Endodermal cell (in vitro differentiated cells): ENCODE data around the gene FAM81A. TPM values are rescaled to one million over a fixed set of nuclear protein-coding genes. Genes with fewer than 3 reads are reported as not detected.

Experiments
- DNase-seq: peaks from one replicate; pipeline ENCODE4 v3.0.0-alpha.2; 2017
- H3K27ac ChIP-seq: 2 replicates; pipeline ENCODE4 v1.5.1; 2013; ENCODE audit warnings: mild to moderate bottlenecking, low read depth, low read length, moderate library complexity
- H3K27me3 ChIP-seq: 2 replicates; pipeline ENCODE4 v1.6.1; 2013; ENCODE audit warnings: mild to moderate bottlenecking, low read length, moderate library complexity; ENCODE audit not compliant: insufficient read depth, control insufficient read depth, poor library complexity, severe bottlenecking
- H3K36me3 ChIP-seq: 2 replicates; pipeline ENCODE4 v1.7.0; 2013; ENCODE audit warnings: mild to moderate bottlenecking, low read length, moderate library complexity; ENCODE audit not compliant: control insufficient read depth, insufficient read depth
- H3K4me1 ChIP-seq: one replicate; pipeline ENCODE4 v1.7.0; 2013; ENCODE audit warnings: low read length; ENCODE audit not compliant: control insufficient read depth, insufficient read depth
- H3K4me3 ChIP-seq: 2 replicates; pipeline ENCODE4 v1.5.1; 2013; ENCODE audit warnings: mild to moderate bottlenecking, low read length, moderate library complexity
- H3K9ac ChIP-seq: 2 replicates; pipeline ENCODE4 v1.6.1; 2013; ENCODE audit warnings: mild to moderate bottlenecking, low read length, moderate library complexity; ENCODE audit not compliant: poor library complexity, severe bottlenecking; ENCODE audit errors: extremely low read depth
- H3K9me3 ChIP-seq: 2 replicates; pipeline ENCODE4 v1.6.1; 2013; ENCODE audit warnings: mild to moderate bottlenecking, low read length, moderate library complexity; ENCODE audit not compliant: control insufficient read depth
- H3K27ac Mint-ChIP-seq: 2 replicates; pipeline ENCODE4 v1.8.0; 2020; ENCODE audit warnings: mixed read lengths
- H3K27me3 Mint-ChIP-seq: 2 replicates; pipeline ENCODE4 v1.8.0; 2021; ENCODE audit warnings: mild to moderate bottlenecking, mixed read lengths; ENCODE audit not compliant: insufficient read depth
- H3K36me3 Mint-ChIP-seq: 2 replicates; pipeline ENCODE4 v1.8.0; 2020; ENCODE audit warnings: low read depth, mixed read lengths
- H3K4me1 Mint-ChIP-seq: 2 replicates; pipeline ENCODE4 v1.8.0; 2020; ENCODE audit warnings: mixed read lengths
- H3K4me3 Mint-ChIP-seq: 2 replicates; pipeline ENCODE4 v1.8.0; 2020; ENCODE audit warnings: mild to moderate bottlenecking, moderate library complexity, mixed read lengths
- H3K9me3 Mint-ChIP-seq: 2 replicates; pipeline ENCODE4 v1.8.0; 2020; ENCODE audit warnings: mild to moderate bottlenecking, mixed read lengths
- WGBS, 2 experiments: methylation state at CpG; one replicate each; pipeline versions ENCODE4 v1.1.5 to v1.1.7; 2013; ENCODE audit warnings: missing lambda C conversion rate in 2 of 2, mixed read lengths in 1 of 2; ENCODE audit not compliant: insufficient coverage in 1 of 2, insufficient read length in 1 of 2; 5-methylcytosine and 5-hydroxymethylcytosine counted together
- total RNA-seq, 2 donors: library from RNA; stranded (reverse); fragmentation: NEBNext Ultra II Directional in 1 of 2; extraction: Animal tissue kit (Norgen Biotek cat#: 25700) in 1 of 2; gene quantifications; 2 replicates in 1 of 2; 3 replicates in 1 of 2; pipeline ENCODE4 v1.2.1, GENCODE V29; 2021
- TF ChIP-seq, protein P1 (sequence below): fragments of 200-600 bp; sonication (generic); conservative IDR thresholded peaks from 2 replicates; pipeline ENCODE4 v1.5.0; 2021; ENCODE audit warnings: antibody characterized with exemption, mild to moderate bottlenecking

FAM81A gene
- total RNA-seq, 2 donors from 2014 or later, result 0.35 to 0.88 TPM

DNA sequence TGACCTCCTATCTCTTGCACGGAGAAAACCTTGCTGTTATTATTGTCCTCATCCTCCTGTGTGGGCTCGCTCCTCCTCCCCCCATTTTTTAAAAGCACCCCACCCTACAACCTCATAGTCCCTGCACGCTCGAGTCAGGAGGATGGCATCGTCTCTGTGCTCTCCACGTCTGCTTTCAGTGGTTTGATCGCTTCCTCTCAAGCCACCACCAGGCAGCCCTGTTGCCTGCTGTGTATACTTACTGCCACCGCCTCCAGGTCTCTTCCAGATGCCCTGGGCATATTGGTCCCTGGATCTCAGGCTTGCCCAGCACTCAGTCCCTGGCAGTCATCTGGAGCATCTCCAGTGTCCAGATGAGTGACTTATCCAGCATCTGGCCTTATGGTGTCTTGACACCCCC is 131.5 kb downstream of the FAM81A start:
- Mint-ChIP-seq H3K27me3 (no peaks in the 10 kb centered on the region), H3K4me1 (peaks cover 3% of the 10 kb centered on the region), H3K9me3 (no peaks in the 10 kb centered on the region), H3K36me3 (no peaks in the 10 kb centered on the region), H3K4me3 (no peak overlapping the region), H3K27ac (no peak overlapping the region)
- H3K4me3 ChIP-seq, result no peak overlapping the region
- H3K9me3 ChIP-seq, result peaks cover 6% of the 10 kb centered on the region
- no peaks in the 10 kb centered on the region for H3K4me1 ChIP-seq
- no peaks in the 10 kb centered on the region for H3K27me3 ChIP-seq
- 90 to 97% methylated on average over 6 to 8 of the region's 8 CpGs for WGBS, 2 experiments
- H3K27ac ChIP-seq, result no peak overlapping the region
- TF ChIP-seq, protein P1, sequence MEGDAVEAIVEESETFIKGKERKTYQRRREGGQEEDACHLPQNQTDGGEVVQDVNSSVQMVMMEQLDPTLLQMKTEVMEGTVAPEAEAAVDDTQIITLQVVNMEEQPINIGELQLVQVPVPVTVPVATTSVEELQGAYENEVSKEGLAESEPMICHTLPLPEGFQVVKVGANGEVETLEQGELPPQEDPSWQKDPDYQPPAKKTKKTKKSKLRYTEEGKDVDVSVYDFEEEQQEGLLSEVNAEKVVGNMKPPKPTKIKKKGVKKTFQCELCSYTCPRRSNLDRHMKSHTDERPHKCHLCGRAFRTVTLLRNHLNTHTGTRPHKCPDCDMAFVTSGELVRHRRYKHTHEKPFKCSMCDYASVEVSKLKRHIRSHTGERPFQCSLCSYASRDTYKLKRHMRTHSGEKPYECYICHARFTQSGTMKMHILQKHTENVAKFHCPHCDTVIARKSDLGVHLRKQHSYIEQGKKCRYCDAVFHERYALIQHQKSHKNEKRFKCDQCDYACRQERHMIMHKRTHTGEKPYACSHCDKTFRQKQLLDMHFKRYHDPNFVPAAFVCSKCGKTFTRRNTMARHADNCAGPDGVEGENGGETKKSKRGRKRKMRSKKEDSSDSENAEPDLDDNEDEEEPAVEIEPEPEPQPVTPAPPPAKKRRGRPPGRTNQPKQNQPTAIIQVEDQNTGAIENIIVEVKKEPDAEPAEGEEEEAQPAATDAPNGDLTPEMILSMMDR, result no peak
- no peaks in the 10 kb centered on the region for H3K36me3 ChIP-seq
- H3K9ac ChIP-seq, result no peak overlapping the region
- DNase-seq, result no peak

DNA sequence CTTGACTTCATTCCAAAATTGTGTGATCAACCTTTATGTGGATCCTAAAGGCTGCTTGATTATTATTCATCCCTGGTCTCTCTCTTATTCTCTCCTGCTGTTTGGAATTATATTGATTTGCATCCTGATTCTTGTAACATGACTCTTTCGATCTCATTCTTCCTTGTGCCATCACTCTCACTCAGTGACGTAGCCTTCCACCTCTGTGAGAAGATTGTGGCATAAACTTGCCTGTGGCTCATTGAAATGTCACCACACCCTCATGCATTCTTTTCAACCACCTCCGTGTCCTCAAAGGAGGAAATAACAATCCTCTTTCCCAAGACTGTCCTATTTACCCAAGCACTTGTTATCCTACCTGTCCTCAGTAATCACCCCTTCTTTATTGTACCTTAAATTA is 132.3 kb downstream of the FAM81A start:
- Histone ChIP-seq H3K4me1 (no peaks in the 10 kb centered on the region), H3K9ac (no peak overlapping the region), H3K4me3 (no peak overlapping the region), H3K27ac (no peak overlapping the region), H3K27me3 (no peaks in the 10 kb centered on the region), H3K36me3 (no peaks in the 10 kb centered on the region), H3K9me3 (peaks cover 3% of the 10 kb centered on the region)
- Mint-ChIP-seq H3K4me3 (no peak overlapping the region), H3K27me3 (no peaks in the 10 kb centered on the region), H3K4me1 (peaks cover 5% of the 10 kb centered on the region), H3K27ac (no peak overlapping the region), H3K36me3 (no peaks in the 10 kb centered on the region), H3K9me3 (no peaks in the 10 kb centered on the region)
- WGBS, 2 experiments, result 82 to 88% methylated on average over 3 of the region's 3 CpGs
- DNase-seq, result no peak
- TF ChIP-seq, protein P1, result no peak

DNA sequence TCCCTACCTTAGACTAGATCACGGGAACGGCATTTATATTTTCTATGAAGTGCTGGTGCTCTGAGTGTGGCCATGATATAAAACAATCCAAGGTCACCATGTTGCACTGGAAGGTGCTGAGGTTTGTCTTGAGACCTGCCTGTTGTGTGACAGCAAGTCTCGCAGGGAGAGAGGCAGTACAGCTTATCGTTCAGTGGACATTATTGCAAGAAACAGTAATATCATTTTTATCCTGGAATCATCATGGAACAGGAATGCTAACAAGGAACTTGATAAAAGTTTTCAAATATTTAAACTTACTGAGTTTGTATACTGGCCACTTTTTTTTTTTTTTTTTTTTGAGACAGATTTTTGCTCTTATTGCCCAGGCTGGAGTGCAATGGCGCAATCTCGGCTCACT is 133.6 kb downstream of the FAM81A start:
- Mint-ChIP-seq H3K27me3 (no peaks in the 10 kb centered on the region), H3K4me1 (peaks cover 5% of the 10 kb centered on the region), H3K4me3 (no peak overlapping the region), H3K36me3 (no peaks in the 10 kb centered on the region), H3K9me3 (no peaks in the 10 kb centered on the region), H3K27ac (no peak overlapping the region)
- Histone ChIP-seq H3K9me3 (no peaks in the 10 kb centered on the region), H3K27ac (no peak overlapping the region), H3K27me3 (no peaks in the 10 kb centered on the region), H3K4me1 (no peaks in the 10 kb centered on the region), H3K36me3 (no peaks in the 10 kb centered on the region), H3K4me3 (no peak overlapping the region), H3K9ac (no peak overlapping the region)
- WGBS, 2 experiments, result 90 to 93% methylated on average over 3 to 6 of the region's 6 CpGs
- no peak for DNase-seq
- TF ChIP-seq, protein P1, result no peak

Other genes with a start within 250 kb of the FAM81A start
- gene LDHAL6B, start 231.3 kb upstream of the FAM81A start, total RNA-seq, result not detected
- 10 to 100 TPM; 47.8 to 65.6 TPM for gene MYO1E, start 65.3 kb upstream of the FAM81A start, total RNA-seq
- 1 to 10 TPM in 1 of 2 donors, under 1 TPM in 1; 0.48 to 1.3 TPM for gene GCNT3, start 173.6 kb downstream of the FAM81A start, total RNA-seq
- 100 to 1,000 TPM; 168 to 246 TPM for gene GTF2A2, start 219.3 kb downstream of the FAM81A start, total RNA-seq